ENCODE results near the gene RIN1. TPM values are rescaled to one million over a fixed set of nuclear protein-coding genes. Genes with fewer than 3 reads are reported as not detected.

The RIN1 gene
- total and polyA plus RNA-seq, 9 of the 15 experiments (the other 6 are each of a cell fraction or from before 2014, with no cell fraction given) = 0.01 to 1.2 (median 0.45) TPM; not detected in 1

DNA sequence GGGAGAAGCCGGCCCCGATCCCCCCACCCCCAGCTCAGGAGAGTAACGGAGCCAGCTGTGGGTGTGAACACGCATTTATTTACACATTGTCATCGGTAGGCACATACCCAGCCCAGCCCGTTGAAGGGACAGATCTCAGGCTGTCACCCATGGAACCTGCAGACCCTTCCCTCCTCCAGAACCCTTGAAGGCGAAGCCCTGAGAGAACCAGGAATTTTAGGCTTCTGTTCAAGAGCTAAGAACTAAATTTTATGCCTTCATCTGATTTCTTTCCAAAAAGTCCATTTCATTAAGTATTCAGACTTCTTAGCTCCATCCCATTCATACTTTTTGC lies 9.0 kb upstream of the RIN1 start (continued):
- TF ChIP-seq, protein P1, sequence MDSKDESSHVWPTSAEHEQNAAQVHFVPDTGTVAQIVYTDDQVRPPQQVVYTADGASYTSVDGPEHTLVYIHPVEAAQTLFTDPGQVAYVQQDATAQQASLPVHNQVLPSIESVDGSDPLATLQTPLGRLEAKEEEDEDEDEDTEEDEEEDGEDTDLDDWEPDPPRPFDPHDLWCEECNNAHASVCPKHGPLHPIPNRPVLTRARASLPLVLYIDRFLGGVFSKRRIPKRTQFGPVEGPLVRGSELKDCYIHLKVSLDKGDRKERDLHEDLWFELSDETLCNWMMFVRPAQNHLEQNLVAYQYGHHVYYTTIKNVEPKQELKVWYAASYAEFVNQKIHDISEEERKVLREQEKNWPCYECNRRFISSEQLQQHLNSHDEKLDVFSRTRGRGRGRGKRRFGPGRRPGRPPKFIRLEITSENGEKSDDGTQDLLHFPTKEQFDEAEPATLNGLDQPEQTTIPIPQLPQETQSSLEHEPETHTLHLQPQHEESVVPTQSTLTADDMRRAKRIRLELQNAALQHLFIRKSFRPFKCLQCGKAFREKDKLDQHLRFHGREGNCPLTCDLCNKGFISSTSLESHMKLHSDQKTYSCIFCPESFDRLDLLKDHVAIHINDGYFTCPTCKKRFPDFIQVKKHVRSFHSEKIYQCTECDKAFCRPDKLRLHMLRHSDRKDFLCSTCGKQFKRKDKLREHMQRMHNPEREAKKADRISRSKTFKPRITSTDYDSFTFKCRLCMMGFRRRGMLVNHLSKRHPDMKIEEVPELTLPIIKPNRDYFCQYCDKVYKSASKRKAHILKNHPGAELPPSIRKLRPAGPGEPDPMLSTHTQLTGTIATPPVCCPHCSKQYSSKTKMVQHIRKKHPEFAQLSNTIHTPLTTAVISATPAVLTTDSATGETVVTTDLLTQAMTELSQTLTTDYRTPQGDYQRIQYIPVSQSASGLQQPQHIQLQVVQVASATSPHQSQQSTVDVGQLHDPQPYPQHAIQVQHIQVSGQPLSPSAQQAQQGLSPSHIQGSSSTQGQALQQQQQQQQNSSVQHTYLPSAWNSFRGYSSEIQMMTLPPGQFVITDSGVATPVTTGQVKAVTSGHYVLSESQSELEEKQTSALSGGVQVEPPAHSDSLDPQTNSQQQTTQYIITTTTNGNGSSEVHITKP (IDR thresholded peaks at IDR 0.05; ENCODE audit: partially characterized antibody) = no peak
- no peak for TF ChIP-seq NR2F6 (CRISPR knock-in tag; IDR thresholded peaks at IDR 0.05)
- TF ChIP-seq SRSF1 (IDR thresholded peaks at IDR 0.05; ENCODE audit: low read depth, low read length) = no peak
- no peak for TF ChIP-seq ZNF586 (CRISPR knock-in tag; conservative IDR thresholded peaks at IDR 0.05)
- TF ChIP-seq SIN3A (IDR thresholded peaks at IDR 0.05; ENCODE audit: borderline replicate concordance in 2 of 2, control insufficient read depth in 1 of 2, low read depth in 2 of 2, low read length in 2 of 2) = no peak
- TF ChIP-seq RBM22 (IDR thresholded peaks at IDR 0.05; ENCODE audit: low read depth, low read length, poor library complexity, severe bottlenecking) = no peak
- TF ChIP-seq ZNF197 (CRISPR knock-in tag; IDR thresholded peaks at IDR 0.05; ENCODE audit: low read depth) = no peak
- TF ChIP-seq, protein P2, sequence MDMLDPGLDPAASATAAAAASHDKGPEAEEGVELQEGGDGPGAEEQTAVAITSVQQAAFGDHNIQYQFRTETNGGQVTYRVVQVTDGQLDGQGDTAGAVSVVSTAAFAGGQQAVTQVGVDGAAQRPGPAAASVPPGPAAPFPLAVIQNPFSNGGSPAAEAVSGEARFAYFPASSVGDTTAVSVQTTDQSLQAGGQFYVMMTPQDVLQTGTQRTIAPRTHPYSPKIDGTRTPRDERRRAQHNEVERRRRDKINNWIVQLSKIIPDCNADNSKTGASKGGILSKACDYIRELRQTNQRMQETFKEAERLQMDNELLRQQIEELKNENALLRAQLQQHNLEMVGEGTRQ (CRISPR knock-in tag; IDR thresholded peaks at IDR 0.05) = no peak
- TF ChIP-seq RFX7 (CRISPR knock-in tag; IDR thresholded peaks at IDR 0.05) = no peak
- no peak for TF ChIP-seq NR4A1 (CRISPR knock-in tag; IDR thresholded peaks at IDR 0.05)
- TF ChIP-seq NR4A1 (tag; IDR thresholded peaks at IDR 0.05) = no peak
- TF ChIP-seq HNRNPUL1 (IDR thresholded peaks at IDR 0.05; ENCODE audit: low read length) = no peak
- no peak for TF ChIP-seq SAFB (IDR thresholded peaks at IDR 0.05; ENCODE audit: borderline replicate concordance, low read depth, low read length)
- TF ChIP-seq ELF4 (CRISPR knock-in tag; IDR thresholded peaks at IDR 0.05) = no peak

Measured in K562 (cell line).